Activated CD4-positive, alpha-beta T cell treated with anti-CD3 and anti-CD28 coated beads, Interleukin-2, amount 10 ng/mL, durations not matched to agents 7 days and 5 days (primary cell): ENCODE data around the gene VSX2. TPM values are rescaled to one million over a fixed set of nuclear protein-coding genes. Genes with fewer than 3 reads are reported as not detected.
A peak's percentile ranks its signal among the peaks of the same experiment; 100 is the strongest.
"Not testable (repeated sequence)": the region's sequence is repeated elsewhere in the genome, so short reads cannot be mapped to it uniquely, and the experiment has no call there.

Experiments
- CTCF ChIA-PET: fragments of 350-600 bp; sonication (Branson Sonifier 250); formaldehyde crosslinking; loops from one replicate; lab custom pipeline; 2021; ENCODE audit warnings: antibody characterized with exemption; lab: Charles Lee
- POLR2A ChIA-PET: fragments of 350-600 bp; sonication (Branson Sonifier 250); formaldehyde crosslinking; loops from one replicate; lab custom pipeline; 2021; ENCODE audit warnings: antibody characterized with exemption; lab: Charles Lee
- DNase-seq: peaks from one replicate; pipeline ENCODE4 v3.0.0-alpha.2; 2020
- H3K27ac Mint-ChIP-seq: one replicate; pipeline ENCODE4 v1.8.0; 2021; ENCODE audit warnings: mild to moderate bottlenecking, moderate library complexity, mixed read lengths
- H3K27me3 Mint-ChIP-seq: one replicate; pipeline ENCODE4 v1.8.0; 2021; ENCODE audit warnings: mixed read lengths
- H3K36me3 Mint-ChIP-seq: one replicate; pipeline ENCODE4 v1.8.0; 2021; ENCODE audit warnings: low read depth, mixed read lengths
- H3K4me1 Mint-ChIP-seq: one replicate; pipeline ENCODE4 v1.8.0; 2021; ENCODE audit warnings: mixed read lengths
- H3K4me3 Mint-ChIP-seq: one replicate; pipeline ENCODE4 v1.8.0; 2021; ENCODE audit warnings: mild to moderate bottlenecking, moderate library complexity, mixed read lengths
- H3K9me3 Mint-ChIP-seq: one replicate; pipeline ENCODE4 v1.8.0; 2021; ENCODE audit warnings: mixed read lengths
- total RNA-seq, 2 experiments: library from RNA; stranded (reverse); gene quantifications; one replicate each; pipeline ENCODE4 v1.2.3, GENCODE V29; 2021

Gene VSX2
- total RNA-seq, 2 experiments from 2014 or later, result not detected

DNA sequence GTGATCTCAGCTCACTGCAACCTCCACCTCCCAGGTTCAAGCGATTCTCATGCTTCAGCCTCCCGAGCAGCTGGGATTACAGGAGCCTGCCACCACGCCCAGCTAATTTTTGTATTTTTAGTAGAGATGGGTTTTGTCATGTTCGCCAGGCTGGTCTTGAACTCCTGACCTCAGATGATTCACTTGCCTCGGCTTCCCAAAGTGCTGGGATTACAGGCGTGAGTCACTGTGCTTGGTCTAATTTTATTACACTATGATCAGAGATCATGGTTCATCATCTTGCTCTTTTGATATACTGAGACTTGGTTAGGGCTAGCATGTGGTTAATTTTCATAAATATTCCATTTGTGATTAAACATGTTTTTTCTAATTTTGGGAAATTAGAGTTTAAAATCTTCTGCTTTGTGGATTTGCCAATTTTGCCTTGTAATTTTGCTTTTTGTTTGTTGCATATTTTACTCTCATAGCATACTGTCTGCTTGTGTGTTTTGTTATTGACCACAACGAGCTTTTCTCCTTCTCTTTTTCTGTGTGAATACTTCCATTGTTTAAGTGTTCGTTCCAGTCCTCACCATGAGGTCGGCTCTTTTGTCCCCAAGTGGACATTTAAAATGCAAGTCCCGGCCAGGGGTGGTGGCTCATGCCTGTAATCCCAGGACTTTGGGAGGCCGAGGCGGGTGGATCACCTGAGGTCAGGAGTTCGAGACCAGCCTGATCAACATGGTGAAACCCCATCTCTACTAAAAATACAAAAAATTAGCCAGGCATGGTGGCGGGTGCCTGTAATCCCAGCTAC is 31.3 kb downstream of the VSX2 start:
- H3K36me3 Mint-ChIP-seq, H3K27ac Mint-ChIP-seq, DNase-seq, H3K27me3 Mint-ChIP-seq, H3K4me3 Mint-ChIP-seq, H3K9me3 Mint-ChIP-seq, POLR2A ChIA-PET, H3K4me1 Mint-ChIP-seq: not testable (repeated sequence)
- CTCF ChIA-PET, result interaction anchor here (0.7 to 0.8 kb wide), 2 partner anchors 271 to 632 kb away, joined by 3 to 6 read pairs; no protein-coding TSS in a partner anchor

DNA sequence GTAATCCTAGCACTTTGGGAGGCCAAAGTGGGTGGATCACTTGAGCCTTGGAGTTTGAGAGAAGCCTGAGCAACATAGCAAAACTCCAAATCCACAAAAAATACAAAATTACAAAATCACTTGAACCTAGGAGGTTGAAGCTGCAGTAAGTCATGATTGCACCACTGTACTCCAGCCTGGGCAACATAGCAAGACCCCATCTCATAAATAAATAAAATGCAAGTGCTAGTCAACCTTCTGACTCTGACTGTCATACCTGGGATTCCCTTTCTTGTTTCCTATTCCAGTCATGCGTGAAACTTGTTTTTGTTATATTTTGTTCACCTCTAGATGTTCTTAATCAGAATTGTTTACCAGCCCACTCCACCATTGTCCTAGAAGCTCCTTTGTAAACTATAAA is 32.1 kb downstream of the VSX2 start:
- H3K9me3 Mint-ChIP-seq, result no peaks in the 10 kb centered on the region
- no peaks in the 10 kb centered on the region for H3K36me3 Mint-ChIP-seq
- H3K27me3 Mint-ChIP-seq, result peaks cover 7% of the 10 kb centered on the region
- DNase-seq, result no peak
- no peak overlapping the region for H3K4me3 Mint-ChIP-seq
- POLR2A ChIA-PET, result no interaction called here
- peaks cover 2% of the 10 kb centered on the region for H3K4me1 Mint-ChIP-seq
- CTCF ChIA-PET, result no interaction called here
- no peak overlapping the region for H3K27ac Mint-ChIP-seq

GRCh38 chr14:74275241-74275841 is 36.1 kb downstream of the VSX2 start:
- DNase-seq, result no peak
- H3K36me3 Mint-ChIP-seq, result peaks cover 2% of the 10 kb centered on the region
- peaks cover 4% of the 10 kb centered on the region for H3K9me3 Mint-ChIP-seq
- H3K27ac Mint-ChIP-seq, result no peak overlapping the region
- no peak overlapping the region for H3K4me3 Mint-ChIP-seq
- H3K27me3 Mint-ChIP-seq, result peaks cover 4% of the 10 kb centered on the region
- H3K4me1 Mint-ChIP-seq, result peaks cover 2% of the 10 kb centered on the region
- CTCF ChIA-PET, result interaction anchor here (0.9 kb wide), 1 partner anchor 8 kb away, joined by 4 read pairs; no protein-coding TSS in a partner anchor
- POLR2A ChIA-PET, result no interaction called here

- Mint-ChIP-seq H3K4me3 (no peak overlapping the region), H3K4me1 (peaks cover 2% of the 10 kb centered on the region), H3K36me3 (peaks cover 5% of the 10 kb centered on the region), H3K27me3 (no peaks in the 10 kb centered on the region), H3K9me3 (peaks cover 7% of the 10 kb centered on the region), H3K27ac (no peak overlapping the region)
- no peak for DNase-seq
- CTCF ChIA-PET, result interaction anchor here (0.7 kb wide), 1 partner anchor 14 kb away, joined by 3 read pairs; no protein-coding TSS in a partner anchor
- POLR2A ChIA-PET, result interaction anchor here (0.5 kb wide), 1 partner anchor 127 kb away, joined by 3 read pairs; no protein-coding TSS in a partner anchor
Observed at GRCh38 chr14:74278080-74278479, 38.8 kb downstream of the VSX2 start.

- Mint-ChIP-seq H3K4me3 (no peak overlapping the region), H3K4me1 (no peaks in the 10 kb centered on the region), H3K27ac (no peak overlapping the region), H3K36me3 (peaks cover 9% of the 10 kb centered on the region), H3K27me3 (no peaks in the 10 kb centered on the region), H3K9me3 (peaks cover 7% of the 10 kb centered on the region)
- POLR2A ChIA-PET, result no interaction called here
- CTCF ChIA-PET, result interaction anchor here (1.0 to 2.0 kb wide), 5 partner anchors 11 to 29 kb away, joined by 3 to 5 read pairs (median 4); partner anchors contain the start of gene ABCD4
- DNase-seq, result no peak
Observed at GRCh38 chr14:74281069-74281468, 41.8 kb downstream of the VSX2 start.

DNA sequence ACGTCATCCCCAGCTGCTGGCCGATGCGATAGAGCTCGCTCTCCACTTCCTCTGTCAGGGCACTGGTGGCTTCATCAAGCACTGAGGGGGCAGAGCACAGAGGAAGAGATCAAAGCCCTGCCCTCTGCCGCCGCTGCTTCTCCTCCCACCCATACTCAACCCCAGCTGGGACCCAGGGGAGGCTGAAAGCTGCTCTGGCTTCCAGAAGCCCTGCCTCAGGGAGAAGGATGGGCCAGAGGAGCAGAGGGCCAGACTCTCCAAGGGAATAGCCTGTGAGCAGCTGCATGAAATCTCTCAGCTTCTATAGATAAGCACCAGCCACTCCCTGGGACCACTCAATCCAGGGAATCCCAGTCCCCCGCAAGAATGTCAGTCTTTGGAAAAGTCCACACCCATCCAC is 47.5 kb downstream of the VSX2 start:
- POLR2A ChIA-PET, result no interaction called here
- H3K4me1 Mint-ChIP-seq, result no peaks in the 10 kb centered on the region
- H3K27ac Mint-ChIP-seq, result no peak overlapping the region
- CTCF ChIA-PET, result interaction anchor here (2.6 kb wide), 1 partner anchor 13 kb away, joined by 8 read pairs; no protein-coding TSS in a partner anchor
- H3K27me3 Mint-ChIP-seq, result no peaks in the 10 kb centered on the region
- peaks cover 14% of the 10 kb centered on the region for H3K36me3 Mint-ChIP-seq
- no peaks in the 10 kb centered on the region for H3K9me3 Mint-ChIP-seq
- no peak overlapping the region for H3K4me3 Mint-ChIP-seq
- no peak for DNase-seq

DNA sequence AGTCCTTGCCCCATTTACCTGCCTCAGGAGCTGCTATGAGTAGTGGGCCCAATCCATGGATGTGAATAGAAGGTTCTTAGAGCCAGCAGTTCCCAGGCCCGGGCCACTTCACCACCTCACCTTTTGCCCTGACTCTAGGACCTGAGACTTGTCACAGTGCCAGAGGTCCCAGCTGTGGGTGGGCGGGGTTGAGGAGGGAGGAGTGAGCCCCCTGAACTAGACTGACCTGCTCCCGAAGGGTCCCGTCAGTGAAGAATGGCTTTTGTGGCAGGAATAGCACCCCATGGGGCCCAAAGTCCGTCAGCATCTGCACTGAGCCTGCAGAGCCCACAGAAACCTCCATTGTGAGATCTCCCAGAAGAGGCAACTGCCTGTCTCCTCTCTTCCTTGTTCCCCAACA is 50.6 kb downstream of the VSX2 start:
- Mint-ChIP-seq H3K9me3 (no peaks in the 10 kb centered on the region), H3K36me3 (peaks cover 12% of the 10 kb centered on the region), H3K27ac (no peak overlapping the region), H3K27me3 (no peaks in the 10 kb centered on the region), H3K4me1 (no peaks in the 10 kb centered on the region), H3K4me3 (no peak overlapping the region)
- ChIA-PET POLR2A (no interaction called here), CTCF (no interaction called here)
- DNase-seq, result no peak

- DNase-seq, result peak; percentile 20
- Mint-ChIP-seq H3K9me3 (no peaks in the 10 kb centered on the region), H3K4me1 (no peaks in the 10 kb centered on the region), H3K27ac (no peak overlapping the region), H3K36me3 (peaks cover 12% of the 10 kb centered on the region), H3K27me3 (no peaks in the 10 kb centered on the region), H3K4me3 (no peak overlapping the region)
- POLR2A ChIA-PET, result no interaction called here
- CTCF ChIA-PET, result interaction anchor here (0.9 to 1.4 kb wide), 3 partner anchors 9 to 71 kb away, joined by 3 read pairs; partner anchors contain the start of gene ABCD4
Observed at GRCh38 chr14:74290415-74290814, 51.2 kb downstream of the VSX2 start.

- no peak for DNase-seq
- H3K36me3 Mint-ChIP-seq, result peaks cover 10% of the 10 kb centered on the region
- H3K27me3 Mint-ChIP-seq, result no peaks in the 10 kb centered on the region
- CTCF ChIA-PET, result interaction anchor here (0.8 to 2.0 kb wide), 2 partner anchors 12 to 14 kb away, joined by 3 to 5 read pairs; no protein-coding TSS in a partner anchor
- H3K4me3 Mint-ChIP-seq, result no peak overlapping the region
- POLR2A ChIA-PET, result no interaction called here
- no peaks in the 10 kb centered on the region for H3K4me1 Mint-ChIP-seq
- no peaks in the 10 kb centered on the region for H3K9me3 Mint-ChIP-seq
- H3K27ac Mint-ChIP-seq, result no peak overlapping the region
Observed at GRCh38 chr14:74292061-74292460, 52.8 kb downstream of the VSX2 start.

DNA sequence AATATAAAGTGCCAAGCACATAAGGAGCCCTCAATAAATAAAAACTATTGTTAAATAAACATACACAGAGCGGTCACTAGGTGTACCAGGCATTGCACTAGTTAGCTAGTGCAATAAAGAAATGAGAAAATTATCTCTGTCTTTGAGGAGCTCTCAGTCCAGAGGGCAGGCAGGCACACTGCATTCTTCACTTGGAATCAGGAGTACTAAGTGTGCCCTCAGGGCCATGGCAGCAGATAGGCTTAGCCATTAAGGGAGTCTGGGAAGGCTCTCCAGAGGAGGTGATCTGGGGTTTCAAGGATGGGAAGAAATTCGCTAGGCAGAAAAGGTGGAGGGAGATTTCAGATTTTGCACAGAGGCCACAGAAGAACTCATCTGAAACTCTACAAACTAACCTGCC is 54.4 kb downstream of the VSX2 start:
- no peak for DNase-seq
- no peaks in the 10 kb centered on the region for H3K27me3 Mint-ChIP-seq
- peaks cover 14% of the 10 kb centered on the region for H3K36me3 Mint-ChIP-seq
- H3K27ac Mint-ChIP-seq, result no peak overlapping the region
- POLR2A ChIA-PET, result no interaction called here
- H3K4me1 Mint-ChIP-seq, result peaks cover 1% of the 10 kb centered on the region
- CTCF ChIA-PET, result interaction anchor here (1.7 kb wide), 1 partner anchor 9 kb away, joined by 5 read pairs; the partner anchor contains the start of gene ABCD4
- no peak overlapping the region for H3K4me3 Mint-ChIP-seq
- H3K9me3 Mint-ChIP-seq, result no peaks in the 10 kb centered on the region

- no peaks in the 10 kb centered on the region for H3K9me3 Mint-ChIP-seq
- no peaks in the 10 kb centered on the region for H3K27me3 Mint-ChIP-seq
- ChIA-PET CTCF (interaction anchor here (0.6 to 1.7 kb wide), 3 partner anchors 14 to 175 kb away, joined by 3 to 4 read pairs (median 4); no protein-coding TSS in a partner anchor), POLR2A (no interaction called here)
- H3K36me3 Mint-ChIP-seq, result peaks cover 23% of the 10 kb centered on the region
- H3K4me3 Mint-ChIP-seq, result no peak overlapping the region
- H3K4me1 Mint-ChIP-seq, result peaks cover 11% of the 10 kb centered on the region
- DNase-seq, result no peak
- no peak overlapping the region for H3K27ac Mint-ChIP-seq
Observed at GRCh38 chr14:74296037-74296467, 56.8 kb downstream of the VSX2 start.

- H3K4me3 Mint-ChIP-seq, result no peak overlapping the region
- DNase-seq, result no peak
- ChIA-PET POLR2A (interaction anchor here (0.6 kb wide), 1 partner anchor 48 kb away, joined by 4 read pairs; no protein-coding TSS in a partner anchor), CTCF (interaction anchor here (0.9 to 3.5 kb wide), 4 partner anchors 11 to 15 kb away, joined by 3 to 8 read pairs (median 6); no protein-coding TSS in a partner anchor)
- no peaks in the 10 kb centered on the region for H3K9me3 Mint-ChIP-seq
- peaks cover 23% of the 10 kb centered on the region for H3K36me3 Mint-ChIP-seq
- H3K4me1 Mint-ChIP-seq, result peaks cover 20% of the 10 kb centered on the region
- H3K27me3 Mint-ChIP-seq, result no peaks in the 10 kb centered on the region
- no peak overlapping the region for H3K27ac Mint-ChIP-seq
Observed at GRCh38 chr14:74297986-74298385, 58.7 kb downstream of the VSX2 start.
